ENCODE results near the gene MAGI2.

The MAGI2 gene

DNA sequence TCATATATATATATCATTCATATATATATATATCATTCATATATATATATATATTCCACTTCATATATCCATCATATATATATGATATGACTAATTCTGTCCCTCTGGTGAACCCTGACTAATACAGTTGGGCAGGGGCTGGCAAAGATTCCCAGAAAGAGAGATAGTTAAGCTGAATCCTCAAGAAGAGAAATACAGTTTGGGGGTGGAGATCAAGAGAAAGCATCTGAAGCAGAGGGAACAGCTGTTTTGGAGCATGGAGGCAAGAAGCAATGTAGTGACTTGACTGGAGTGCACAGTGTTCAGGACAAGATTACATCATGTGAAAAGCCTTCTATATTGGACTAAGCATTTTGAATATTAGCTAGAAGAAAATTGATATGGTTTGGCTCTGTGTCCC is 540.7 kb downstream of the MAGI2 start:
- Histone ChIP-seq H3K27me3 (no peaks in the 10 kb centered on the region), H3K4me3 (ENCODE audit: low read depth in 1 of 2, low read length in 1 of 2) (no peak overlapping the region), H3K36me3 (no peaks in the 10 kb centered on the region), H3K9me3 (no peaks in the 10 kb centered on the region), H3K4me1 (ENCODE audit: control insufficient read depth in 1 of 2, insufficient read depth in 1 of 2, low read depth in 1 of 2, low read length in 1 of 2) (no peaks in the 10 kb centered on the region), H3K27ac (no peak overlapping the region)
- TF ChIP-seq CTCF (IDR thresholded peaks at IDR 0.05) = no peak

DNA sequence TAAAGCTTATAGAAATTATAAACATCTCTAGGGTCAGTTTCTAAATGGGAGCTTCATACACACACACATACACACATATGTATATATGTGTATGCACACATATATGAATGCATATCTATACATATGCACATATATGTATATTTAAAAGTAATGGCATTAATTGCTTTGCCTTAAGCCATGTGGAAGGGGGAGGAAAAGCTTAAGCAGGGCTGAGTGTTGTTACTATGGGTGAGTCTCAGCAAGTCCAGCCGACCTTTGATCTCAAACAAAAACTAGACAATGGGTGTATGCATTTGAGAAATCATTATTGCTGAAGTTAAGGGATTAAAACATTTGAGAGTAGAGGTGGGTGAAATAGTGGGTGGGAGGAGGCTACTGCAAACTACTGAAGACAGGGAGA is 546.7 kb downstream of the MAGI2 start:
- Histone ChIP-seq H3K4me1 (ENCODE audit: control insufficient read depth in 1 of 2, insufficient read depth in 1 of 2, low read depth in 1 of 2, low read length in 1 of 2) (no peaks in the 10 kb centered on the region), H3K9me3 (no peaks in the 10 kb centered on the region), H3K27me3 (no peaks in the 10 kb centered on the region), H3K36me3 (no peaks in the 10 kb centered on the region), H3K27ac (no peak overlapping the region), H3K4me3 (ENCODE audit: low read depth in 1 of 2, low read length in 1 of 2) (no peak overlapping the region)
- TF ChIP-seq CTCF (IDR thresholded peaks at IDR 0.05) = no peak

- no peaks in the 10 kb centered on the region for H3K27me3 ChIP-seq
- no peaks in the 10 kb centered on the region for H3K36me3 ChIP-seq
- H3K9me3 ChIP-seq = no peaks in the 10 kb centered on the region
- no peaks in the 10 kb centered on the region for H3K4me1 ChIP-seq (ENCODE audit: control insufficient read depth in 1 of 2, insufficient read depth in 1 of 2, low read depth in 1 of 2, low read length in 1 of 2)
- H3K27ac ChIP-seq = no peak overlapping the region
- TF ChIP-seq CTCF (IDR thresholded peaks at IDR 0.05) = no peak
- H3K4me3 ChIP-seq (ENCODE audit: low read depth in 1 of 2, low read length in 1 of 2) = no peak overlapping the region
These were observed 548.0 kb downstream of the MAGI2 start for GRCh38 chr7:78905436-78905835.

- no peaks in the 10 kb centered on the region for H3K36me3 ChIP-seq
- no peaks in the 10 kb centered on the region for H3K4me1 ChIP-seq (ENCODE audit: control insufficient read depth in 1 of 2, insufficient read depth in 1 of 2, low read depth in 1 of 2, low read length in 1 of 2)
- H3K4me3 ChIP-seq (ENCODE audit: low read depth in 1 of 2, low read length in 1 of 2) = no peak overlapping the region
- TF ChIP-seq CTCF (IDR thresholded peaks at IDR 0.05) = no peak
- H3K27ac ChIP-seq = no peak overlapping the region
- H3K9me3 ChIP-seq = no peaks in the 10 kb centered on the region
- H3K27me3 ChIP-seq = no peaks in the 10 kb centered on the region
These were observed 548.5 kb downstream of the MAGI2 start for GRCh38 chr7:78904983-78905382.

- Histone ChIP-seq H3K9me3 (no peaks in the 10 kb centered on the region), H3K4me3 (ENCODE audit: low read depth in 1 of 2, low read length in 1 of 2) (no peak overlapping the region), H3K36me3 (no peaks in the 10 kb centered on the region), H3K27ac (no peak overlapping the region), H3K27me3 (no peaks in the 10 kb centered on the region), H3K4me1 (ENCODE audit: control insufficient read depth in 1 of 2, insufficient read depth in 1 of 2, low read depth in 1 of 2, low read length in 1 of 2) (no peaks in the 10 kb centered on the region)
- no peak for TF ChIP-seq CTCF (IDR thresholded peaks at IDR 0.05)
These were observed 551.9 kb downstream of the MAGI2 start for GRCh38 chr7:78901566-78901965.

DNA sequence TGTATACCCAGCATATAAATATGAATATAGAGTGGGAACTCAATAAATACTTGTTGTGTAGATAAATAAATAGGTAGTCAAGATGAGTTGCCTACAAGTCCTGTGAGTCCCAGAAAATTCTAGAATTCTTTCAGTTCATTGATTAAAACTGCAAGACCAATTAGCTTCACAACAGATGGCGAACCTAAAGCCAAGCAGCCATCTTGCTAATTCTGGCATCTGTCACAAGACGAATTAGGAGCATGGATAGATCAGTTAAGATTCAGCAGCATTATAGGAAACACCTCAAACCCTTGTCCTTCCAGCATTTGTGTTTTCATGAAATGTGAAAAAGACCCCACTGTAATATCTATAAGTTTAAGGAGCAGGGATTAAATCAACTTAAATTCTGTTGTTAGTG is 552.7 kb downstream of the MAGI2 start:
- H3K27me3 ChIP-seq = no peaks in the 10 kb centered on the region
- no peak for TF ChIP-seq CTCF (IDR thresholded peaks at IDR 0.05)
- no peaks in the 10 kb centered on the region for H3K4me1 ChIP-seq (ENCODE audit: control insufficient read depth in 1 of 2, insufficient read depth in 1 of 2, low read depth in 1 of 2, low read length in 1 of 2)
- H3K36me3 ChIP-seq = no peaks in the 10 kb centered on the region
- H3K4me3 ChIP-seq (ENCODE audit: low read depth in 1 of 2, low read length in 1 of 2) = no peak overlapping the region
- no peak overlapping the region for H3K27ac ChIP-seq
- no peaks in the 10 kb centered on the region for H3K9me3 ChIP-seq

Measured in neutrophil (primary cell).